HL-60 (cell line): ENCODE data around the gene CSRP3.
A peak's percentile ranks its signal among the peaks of the same experiment; 100 is the strongest.

Experiments
- DNase-seq, 2 experiments: peaks; one replicate each; pipeline ENCODE4 v3.0.0-alpha.2; 2010 to 2020; ENCODE audit warnings: low read depth in 1 of 2, low spot score in 1 of 2
- H3K27ac ChIP-seq: fragments of 250-450 bp; sonication (Bioruptor Pico); replicated peaks from 2 replicates; pipeline ENCODE4 v1.5.1; 2020; ENCODE audit warnings: mild to moderate bottlenecking, moderate library complexity
- H3K27me3 ChIP-seq: fragments of 250-450 bp; sonication (Bioruptor Pico); 2 replicates; pipeline ENCODE4 v1.5.1; 2021; ENCODE audit warnings: mild to moderate bottlenecking, moderate library complexity; ENCODE audit not compliant: insufficient read depth, poor library complexity, severe bottlenecking
- H3K4me3 ChIP-seq: replicated peaks from 2 replicates; pipeline ENCODE4 v1.5.1; 2011; ENCODE audit warnings: mild to moderate bottlenecking, control low read depth, low read length; ENCODE audit not compliant: insufficient read depth
- CTCF ChIP-seq: IDR thresholded peaks from one replicate; pipeline ENCODE4 v1.5.1; 2011; ENCODE audit warnings: low read length, control low read depth, inconsistent platforms; ENCODE audit not compliant: insufficient read depth
- GABPA ChIP-seq: IDR thresholded peaks from 2 replicates; pipeline ENCODE4 v1.6.1; 2012; ENCODE audit warnings: low read depth
- POLR2AphosphoS5 ChIP-seq: IDR thresholded peaks from 2 replicates; pipeline ENCODE4 v1.6.1; 2012; ENCODE audit warnings: low read depth
- REST ChIP-seq: IDR thresholded peaks from 2 replicates; pipeline ENCODE4 v1.6.1; 2012; ENCODE audit warnings: low read depth; ENCODE audit not compliant: insufficient replicate concordance
- SPI1 ChIP-seq: IDR thresholded peaks from 2 replicates; pipeline ENCODE4 v1.6.1; 2012; ENCODE audit warnings: low read depth, mild to moderate bottlenecking, borderline replicate concordance

The CSRP3 gene

GRCh38 chr11:19183646-19184045 is 18.1 kb downstream of the CSRP3 start:
- no peak for TF ChIP-seq GABPA
- TF ChIP-seq REST: no peak
- TF ChIP-seq CTCF: no peak
- TF ChIP-seq SPI1: no peak
- no peak for DNase-seq
- Histone ChIP-seq H3K27me3 (no peaks in the 10 kb centered on the region), H3K27ac (no peak overlapping the region), H3K4me3 (no peak overlapping the region)

- DNase-seq: no peak
- TF ChIP-seq CTCF (no peak), SPI1 (peak; percentile 51; the same call in 1 of the 2 replicates)
- Histone ChIP-seq H3K27ac (no peak overlapping the region), H3K27me3 (no peaks in the 10 kb centered on the region), H3K4me3 (no peak overlapping the region)
These were observed 20.1 kb downstream of the CSRP3 start for GRCh38 chr11:19181531-19182261.

GRCh38 chr11:19176629-19177186 is 25.1 kb downstream of the CSRP3 start:
- Histone ChIP-seq H3K4me3 (no peak overlapping the region), H3K27ac (no peak overlapping the region), H3K27me3 (no peaks in the 10 kb centered on the region)
- TF ChIP-seq CTCF (no peak), POLR2AphosphoS5 (no peak), SPI1 (no peak), GABPA (no peak), REST (no peak)
- DNase-seq: no peak
